ENCODE data around the gene PSMG3. TPM values are rescaled to one million over a fixed set of nuclear protein-coding genes. Genes with fewer than 3 reads are reported as not detected.

Gene PSMG3
- total RNA-seq, 1 experiment from 2014 or later, result 33.3 TPM

DNA sequence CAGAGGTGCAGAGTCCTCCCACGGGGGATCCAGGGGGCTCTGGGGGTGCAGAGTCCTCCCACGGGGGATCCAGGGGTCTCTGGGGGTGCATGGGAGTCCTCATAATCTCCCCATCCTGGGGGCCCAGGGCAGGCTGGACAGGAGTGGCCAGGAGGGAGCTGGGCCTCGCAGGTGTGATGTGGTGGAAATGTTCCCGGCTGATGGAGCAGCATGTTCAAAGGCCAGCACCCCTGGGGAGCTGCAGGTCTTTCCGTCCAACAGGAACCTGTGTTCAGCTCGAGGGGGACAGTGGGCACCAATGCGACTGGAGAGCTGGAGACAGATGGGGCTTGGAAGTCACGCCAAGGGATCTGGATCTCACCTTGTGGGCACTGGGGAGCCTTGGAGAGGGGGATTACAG is 38.5 kb upstream of the PSMG3 start:
- ATAC-seq, result no peak
- Mint-ChIP-seq H3K36me3 (no peaks in the 10 kb centered on the region), H3K27me3 (ENCODE audit: low read depth) (no peaks in the 10 kb centered on the region), H3K9me3 (no peaks in the 10 kb centered on the region), H3K4me1 (peaks cover 6% of the 10 kb centered on the region), H3K4me3 (no peak overlapping the region), H3K27ac (no peak overlapping the region)
- peak; percentile 7 for DNase-seq (ENCODE audit: low spot score)
- ChIA-PET POLR2A (interaction anchor here (0.5 kb wide), 2 partner anchors 55 to 700 kb away, joined by 3 read pairs; no protein-coding TSS in a partner anchor), CTCF (interaction anchor here (0.6 to 1.7 kb wide), 5 partner anchors 44 to 345 kb away, joined by 3 to 7 read pairs (median 4); partner anchors contain the start of gene TMEM184A)
- TF ChIP-seq TCF7 (CRISPR knock-in tag; IDR thresholded peaks at IDR 0.05; ENCODE audit: low read depth), result no peak
- TF ChIP-seq NR3C1 (CRISPR knock-in tag; conservative IDR thresholded peaks at IDR 0.05; ENCODE audit: low read depth), result no peak
- TF ChIP-seq, protein P1, sequence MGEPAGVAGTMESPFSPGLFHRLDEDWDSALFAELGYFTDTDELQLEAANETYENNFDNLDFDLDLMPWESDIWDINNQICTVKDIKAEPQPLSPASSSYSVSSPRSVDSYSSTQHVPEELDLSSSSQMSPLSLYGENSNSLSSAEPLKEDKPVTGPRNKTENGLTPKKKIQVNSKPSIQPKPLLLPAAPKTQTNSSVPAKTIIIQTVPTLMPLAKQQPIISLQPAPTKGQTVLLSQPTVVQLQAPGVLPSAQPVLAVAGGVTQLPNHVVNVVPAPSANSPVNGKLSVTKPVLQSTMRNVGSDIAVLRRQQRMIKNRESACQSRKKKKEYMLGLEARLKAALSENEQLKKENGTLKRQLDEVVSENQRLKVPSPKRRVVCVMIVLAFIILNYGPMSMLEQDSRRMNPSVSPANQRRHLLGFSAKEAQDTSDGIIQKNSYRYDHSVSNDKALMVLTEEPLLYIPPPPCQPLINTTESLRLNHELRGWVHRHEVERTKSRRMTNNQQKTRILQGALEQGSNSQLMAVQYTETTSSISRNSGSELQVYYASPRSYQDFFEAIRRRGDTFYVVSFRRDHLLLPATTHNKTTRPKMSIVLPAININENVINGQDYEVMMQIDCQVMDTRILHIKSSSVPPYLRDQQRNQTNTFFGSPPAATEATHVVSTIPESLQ (CRISPR knock-in tag; IDR thresholded peaks at IDR 0.05), result no peak
- TF ChIP-seq, protein P2, sequence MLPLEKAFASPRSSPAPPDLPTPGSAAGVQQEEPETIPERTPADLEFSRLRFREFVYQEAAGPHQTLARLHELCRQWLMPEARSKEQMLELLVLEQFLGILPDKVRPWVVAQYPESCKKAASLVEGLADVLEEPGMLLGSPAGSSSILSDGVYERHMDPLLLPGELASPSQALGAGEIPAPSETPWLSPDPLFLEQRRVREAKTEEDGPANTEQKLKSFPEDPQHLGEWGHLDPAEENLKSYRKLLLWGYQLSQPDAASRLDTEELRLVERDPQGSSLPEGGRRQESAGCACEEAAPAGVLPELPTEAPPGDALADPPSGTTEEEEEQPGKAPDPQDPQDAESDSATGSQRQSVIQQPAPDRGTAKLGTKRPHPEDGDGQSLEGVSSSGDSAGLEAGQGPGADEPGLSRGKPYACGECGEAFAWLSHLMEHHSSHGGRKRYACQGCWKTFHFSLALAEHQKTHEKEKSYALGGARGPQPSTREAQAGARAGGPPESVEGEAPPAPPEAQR (CRISPR knock-in tag; IDR thresholded peaks at IDR 0.05), result no peak
- TF ChIP-seq, protein P3, sequence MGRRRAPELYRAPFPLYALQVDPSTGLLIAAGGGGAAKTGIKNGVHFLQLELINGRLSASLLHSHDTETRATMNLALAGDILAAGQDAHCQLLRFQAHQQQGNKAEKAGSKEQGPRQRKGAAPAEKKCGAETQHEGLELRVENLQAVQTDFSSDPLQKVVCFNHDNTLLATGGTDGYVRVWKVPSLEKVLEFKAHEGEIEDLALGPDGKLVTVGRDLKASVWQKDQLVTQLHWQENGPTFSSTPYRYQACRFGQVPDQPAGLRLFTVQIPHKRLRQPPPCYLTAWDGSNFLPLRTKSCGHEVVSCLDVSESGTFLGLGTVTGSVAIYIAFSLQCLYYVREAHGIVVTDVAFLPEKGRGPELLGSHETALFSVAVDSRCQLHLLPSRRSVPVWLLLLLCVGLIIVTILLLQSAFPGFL (CRISPR knock-in tag; IDR thresholded peaks at IDR 0.05; ENCODE audit: borderline replicate concordance), result no peak
- TF ChIP-seq, protein P4, sequence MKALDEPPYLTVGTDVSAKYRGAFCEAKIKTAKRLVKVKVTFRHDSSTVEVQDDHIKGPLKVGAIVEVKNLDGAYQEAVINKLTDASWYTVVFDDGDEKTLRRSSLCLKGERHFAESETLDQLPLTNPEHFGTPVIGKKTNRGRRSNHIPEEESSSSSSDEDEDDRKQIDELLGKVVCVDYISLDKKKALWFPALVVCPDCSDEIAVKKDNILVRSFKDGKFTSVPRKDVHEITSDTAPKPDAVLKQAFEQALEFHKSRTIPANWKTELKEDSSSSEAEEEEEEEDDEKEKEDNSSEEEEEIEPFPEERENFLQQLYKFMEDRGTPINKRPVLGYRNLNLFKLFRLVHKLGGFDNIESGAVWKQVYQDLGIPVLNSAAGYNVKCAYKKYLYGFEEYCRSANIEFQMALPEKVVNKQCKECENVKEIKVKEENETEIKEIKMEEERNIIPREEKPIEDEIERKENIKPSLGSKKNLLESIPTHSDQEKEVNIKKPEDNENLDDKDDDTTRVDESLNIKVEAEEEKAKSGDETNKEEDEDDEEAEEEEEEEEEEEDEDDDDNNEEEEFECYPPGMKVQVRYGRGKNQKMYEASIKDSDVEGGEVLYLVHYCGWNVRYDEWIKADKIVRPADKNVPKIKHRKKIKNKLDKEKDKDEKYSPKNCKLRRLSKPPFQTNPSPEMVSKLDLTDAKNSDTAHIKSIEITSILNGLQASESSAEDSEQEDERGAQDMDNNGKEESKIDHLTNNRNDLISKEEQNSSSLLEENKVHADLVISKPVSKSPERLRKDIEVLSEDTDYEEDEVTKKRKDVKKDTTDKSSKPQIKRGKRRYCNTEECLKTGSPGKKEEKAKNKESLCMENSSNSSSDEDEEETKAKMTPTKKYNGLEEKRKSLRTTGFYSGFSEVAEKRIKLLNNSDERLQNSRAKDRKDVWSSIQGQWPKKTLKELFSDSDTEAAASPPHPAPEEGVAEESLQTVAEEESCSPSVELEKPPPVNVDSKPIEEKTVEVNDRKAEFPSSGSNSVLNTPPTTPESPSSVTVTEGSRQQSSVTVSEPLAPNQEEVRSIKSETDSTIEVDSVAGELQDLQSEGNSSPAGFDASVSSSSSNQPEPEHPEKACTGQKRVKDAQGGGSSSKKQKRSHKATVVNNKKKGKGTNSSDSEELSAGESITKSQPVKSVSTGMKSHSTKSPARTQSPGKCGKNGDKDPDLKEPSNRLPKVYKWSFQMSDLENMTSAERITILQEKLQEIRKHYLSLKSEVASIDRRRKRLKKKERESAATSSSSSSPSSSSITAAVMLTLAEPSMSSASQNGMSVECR (CRISPR knock-in tag; IDR thresholded peaks at IDR 0.05; ENCODE audit: borderline replicate concordance), result no peak
- no peak for TF ChIP-seq FOXJ3 (CRISPR knock-in tag; IDR thresholded peaks at IDR 0.05; ENCODE audit: borderline replicate concordance)
- TF ChIP-seq, protein P5, sequence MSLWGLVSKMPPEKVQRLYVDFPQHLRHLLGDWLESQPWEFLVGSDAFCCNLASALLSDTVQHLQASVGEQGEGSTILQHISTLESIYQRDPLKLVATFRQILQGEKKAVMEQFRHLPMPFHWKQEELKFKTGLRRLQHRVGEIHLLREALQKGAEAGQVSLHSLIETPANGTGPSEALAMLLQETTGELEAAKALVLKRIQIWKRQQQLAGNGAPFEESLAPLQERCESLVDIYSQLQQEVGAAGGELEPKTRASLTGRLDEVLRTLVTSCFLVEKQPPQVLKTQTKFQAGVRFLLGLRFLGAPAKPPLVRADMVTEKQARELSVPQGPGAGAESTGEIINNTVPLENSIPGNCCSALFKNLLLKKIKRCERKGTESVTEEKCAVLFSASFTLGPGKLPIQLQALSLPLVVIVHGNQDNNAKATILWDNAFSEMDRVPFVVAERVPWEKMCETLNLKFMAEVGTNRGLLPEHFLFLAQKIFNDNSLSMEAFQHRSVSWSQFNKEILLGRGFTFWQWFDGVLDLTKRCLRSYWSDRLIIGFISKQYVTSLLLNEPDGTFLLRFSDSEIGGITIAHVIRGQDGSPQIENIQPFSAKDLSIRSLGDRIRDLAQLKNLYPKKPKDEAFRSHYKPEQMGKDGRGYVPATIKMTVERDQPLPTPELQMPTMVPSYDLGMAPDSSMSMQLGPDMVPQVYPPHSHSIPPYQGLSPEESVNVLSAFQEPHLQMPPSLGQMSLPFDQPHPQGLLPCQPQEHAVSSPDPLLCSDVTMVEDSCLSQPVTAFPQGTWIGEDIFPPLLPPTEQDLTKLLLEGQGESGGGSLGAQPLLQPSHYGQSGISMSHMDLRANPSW (CRISPR knock-in tag; conservative IDR thresholded peaks at IDR 0.05; ENCODE audit: low read depth), result no peak
- no peak for TF ChIP-seq CBFB (CRISPR knock-in tag; IDR thresholded peaks at IDR 0.05; ENCODE audit: low read depth)
- TF ChIP-seq GABPB1 (CRISPR knock-in tag; IDR thresholded peaks at IDR 0.05), result no peak
- no peak for TF ChIP-seq ATF1 (CRISPR knock-in tag; IDR thresholded peaks at IDR 0.05)
- TF ChIP-seq, protein P6, sequence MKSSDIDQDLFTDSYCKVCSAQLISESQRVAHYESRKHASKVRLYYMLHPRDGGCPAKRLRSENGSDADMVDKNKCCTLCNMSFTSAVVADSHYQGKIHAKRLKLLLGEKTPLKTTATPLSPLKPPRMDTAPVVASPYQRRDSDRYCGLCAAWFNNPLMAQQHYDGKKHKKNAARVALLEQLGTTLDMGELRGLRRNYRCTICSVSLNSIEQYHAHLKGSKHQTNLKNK (CRISPR knock-in tag; IDR thresholded peaks at IDR 0.05), result no peak
- TF ChIP-seq SP1 (CRISPR knock-in tag; conservative IDR thresholded peaks at IDR 0.05), result no peak
- TF ChIP-seq ESRRA (CRISPR knock-in tag; IDR thresholded peaks at IDR 0.05; ENCODE audit: borderline replicate concordance), result no peak
- TF ChIP-seq GRHL2 (CRISPR knock-in tag; IDR thresholded peaks at IDR 0.05; ENCODE audit: insufficient replicate concordance, severe bottlenecking), result no peak
- no peak for TF ChIP-seq OVOL2 (CRISPR knock-in tag; IDR thresholded peaks at IDR 0.05; ENCODE audit: borderline replicate concordance)
- TF ChIP-seq NFATC4 (CRISPR knock-in tag; IDR thresholded peaks at IDR 0.05), result no peak
